Measurements from ENCODE around the gene SASS6. TPM values are rescaled to one million over a fixed set of nuclear protein-coding genes. Genes with fewer than 3 reads are reported as not detected.

SASS6 gene
- total and polyA plus RNA-seq, 8 donors, result 0.87 to 6.1 (median 2.7) TPM

DNA sequence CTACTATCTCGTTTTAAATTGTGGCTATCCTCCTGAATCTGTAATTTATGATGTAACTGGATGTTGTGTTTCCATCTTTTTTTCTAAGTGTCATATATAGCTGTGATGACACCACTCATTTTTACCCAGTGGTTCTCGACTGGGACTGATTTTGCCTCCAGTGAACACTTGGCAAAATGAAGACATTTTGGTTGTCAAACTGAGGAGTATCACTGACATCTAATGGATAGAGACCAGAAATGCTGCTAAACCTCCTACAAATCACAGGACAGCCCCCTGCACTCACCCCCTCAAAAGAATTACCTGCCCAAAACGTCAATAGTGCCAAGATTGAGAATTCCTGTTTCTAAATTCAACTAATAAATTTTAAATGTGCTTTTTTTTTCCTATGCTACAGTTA is 2.1 kb upstream of the SASS6 start:
- peaks cover 14 to 32% (median 31%) of the 10 kb centered on the region in 4 donors for H3K36me3 ChIP-seq
- TF ChIP-seq EP300 (IDR thresholded peaks at IDR 0.05), result no peak
- no peak for TF ChIP-seq CTCF (IDR thresholded peaks at IDR 0.05)
- no peak for TF ChIP-seq POLR2AphosphoS5 (IDR thresholded peaks at IDR 0.05)
- no peak for TF ChIP-seq POLR2A (IDR thresholded peaks at IDR 0.05)
- no peaks in the 10 kb centered on the region for H3K27me3 ChIP-seq
- peaks cover 15 to 48% (median 31%) of the 10 kb centered on the region in 4 donors for H3K4me1 ChIP-seq
- no peaks in the 10 kb centered on the region for H3K9me3 ChIP-seq
- 72 to 76% (median 73%) methylated on average over 3 of the region's 3 CpGs for WGBS, 5 donors
- intact Hi-C loops (cut with DNase I; ENCODE audit: low total_unique reads), result no loop called here
- H3K27ac ChIP-seq, result no peak overlapping the region
- DNase-seq, result no peak
- H3K4me3 ChIP-seq, result no peak overlapping the region

- H3K27me3 ChIP-seq, result no peaks in the 10 kb centered on the region
- peak overlapping the region in 3 of 4 donors; percentile 69 to 94 (median 92) for H3K4me3 ChIP-seq
- H3K36me3 ChIP-seq, result peaks cover 0 to under 1% (median 0%) of the 10 kb centered on the region in 4 donors
- 71 to 81% (median 74%) methylated on average over 8 of the region's 8 CpGs for WGBS, 5 donors
- TF ChIP-seq CTCF (IDR thresholded peaks at IDR 0.05), result no peak
- H3K4me1 ChIP-seq, result peaks cover 15 to 48% (median 28%) of the 10 kb centered on the region in 4 donors
- no peak overlapping the region for H3K27ac ChIP-seq
- no peaks in the 10 kb centered on the region for H3K9me3 ChIP-seq
- no peak for DNase-seq
- intact Hi-C loops (cut with DNase I; ENCODE audit: low total_unique reads), result no loop called here
Observed at GRCh38 chr1:100131623-100132022, 1.1 kb downstream of the SASS6 start.

DNA sequence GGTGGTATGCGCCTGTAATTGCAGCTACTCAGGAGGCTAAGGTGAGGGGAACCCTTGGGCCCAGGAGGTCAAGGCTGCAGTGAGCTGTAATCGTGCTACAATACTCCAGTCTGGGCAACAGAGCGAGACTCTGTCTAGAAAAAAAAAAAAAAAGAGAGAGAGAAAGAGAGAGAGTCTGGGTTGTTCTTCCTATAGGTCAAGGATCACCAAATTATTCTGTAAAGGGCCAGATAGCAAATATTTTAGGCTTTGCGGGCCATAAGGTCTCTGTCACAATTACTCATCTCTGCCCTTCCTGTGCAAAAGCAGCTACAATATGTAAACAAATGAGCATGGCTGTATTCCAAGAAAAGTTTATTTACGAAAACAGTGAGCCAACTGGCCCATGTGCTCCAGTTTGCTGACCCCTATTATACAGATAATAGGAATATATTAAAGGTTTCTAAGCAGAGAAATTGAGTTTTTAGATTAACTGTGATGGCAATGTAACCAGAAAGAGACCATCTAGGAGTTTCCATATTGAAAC is 2.1 kb downstream of the SASS6 start:
- TF ChIP-seq POLR2A (IDR thresholded peaks at IDR 0.05) (no peak), CTCF (IDR thresholded peaks at IDR 0.05) (no peak)
- Histone ChIP-seq H3K4me1 (peaks cover 15 to 44% (median 27%) of the 10 kb centered on the region in 4 donors), H3K36me3 (no peaks in the 10 kb centered on the region), H3K27ac (no peak overlapping the region), H3K27me3 (no peaks in the 10 kb centered on the region), H3K4me3 (no peak overlapping the region), H3K9me3 (no peaks in the 10 kb centered on the region)
- 75 to 85% (median 81%) methylated on average over 5 of the region's 5 CpGs for WGBS, 5 donors
- DNase-seq, result no peak
- intact Hi-C loops (cut with DNase I; ENCODE audit: low total_unique reads), result no loop called here

GRCh38 chr1:100127226-100127625 is 5.5 kb downstream of the SASS6 start:
- intact Hi-C loops (cut with DNase I; ENCODE audit: low total_unique reads), result no loop called here
- H3K4me1 ChIP-seq, result peaks cover 4 to 21% (median 8%) of the 10 kb centered on the region in 4 donors
- 71 to 76% (median 71%) methylated on average over 1 of the region's 1 CpG for WGBS, 5 donors

More at GRCh38 chr1:100127226-100127625, 5.5 kb downstream of the SASS6 start:
- no peak for DNase-seq
- Histone ChIP-seq H3K4me3 (no peak overlapping the region), H3K27me3 (no peaks in the 10 kb centered on the region), H3K27ac (no peak overlapping the region), H3K9me3 (no peaks in the 10 kb centered on the region), H3K36me3 (peaks cover 0 to 9% (median 2%) of the 10 kb centered on the region in 4 donors)
- TF ChIP-seq CTCF (IDR thresholded peaks at IDR 0.05), result no peak
- no peak for TF ChIP-seq POLR2A (IDR thresholded peaks at IDR 0.05)
- no peak for TF ChIP-seq EP300 (IDR thresholded peaks at IDR 0.05)
- no peak for TF ChIP-seq POLR2AphosphoS5 (IDR thresholded peaks at IDR 0.05)

Measured in stomach (tissue), 9 donors.